Measurements from ENCODE around the gene TEX19.

Gene TEX19

GRCh38 chr17:82412535-82413520 lies 53.8 kb downstream of the TEX19 start:
- CTCF ChIA-PET: interaction anchor here (0.6 kb wide), 1 partner anchor 19 kb away, joined by 3 read pairs; no protein-coding TSS in a partner anchor
- no peak for TF ChIP-seq ZNF384 (IDR thresholded peaks at IDR 0.05)
- no peak for TF ChIP-seq SUZ12 (IDR thresholded peaks at IDR 0.05)
- TF ChIP-seq HDGF (IDR thresholded peaks at IDR 0.05; ENCODE audit: borderline replicate concordance): no peak
- no peak for TF ChIP-seq TARDBP (IDR thresholded peaks at IDR 0.05)
- no peak for TF ChIP-seq PKNOX1 (IDR thresholded peaks at IDR 0.05)
- TF ChIP-seq ELF4 (IDR thresholded peaks at IDR 0.05): no peak
- no peak for TF ChIP-seq LEF1 (IDR thresholded peaks at IDR 0.05; ENCODE audit: borderline replicate concordance)
- TF ChIP-seq SP1 (IDR thresholded peaks at IDR 0.05): no peak
- POLR2A ChIA-PET: no interaction called here
- DNase-seq (ENCODE audit: extremely low spot score): no peak

All from HEK293T (cell line).